ENCODE data around the gene SERPINB12. TPM values are rescaled to one million over a fixed set of nuclear protein-coding genes. Genes with fewer than 3 reads are reported as not detected.

The SERPINB12 gene
- total RNA-seq, 1 experiment from 2014 or later, result not detected

GRCh38 chr18:63588909-63589308, 46.7 kb downstream of the SERPINB12 start:
- no peaks in the 10 kb centered on the region for H3K36me3 Mint-ChIP-seq (ENCODE audit: insufficient read depth in 1 of 3, low read depth in 3 of 3)
- H3K4me1 ChIP-seq (ENCODE audit: insufficient read depth, low read length), result no peaks in the 10 kb centered on the region
- no CpG with 5 or more reads among the region's 5 CpGs for WGBS (ENCODE audit: extremely low coverage, insufficient read length, low lambda C conversion rate)
- no peak overlapping the region for H4K91ac ChIP-seq (ENCODE audit: insufficient read length, low read depth, low read length)
- H3K14ac ChIP-seq (ENCODE audit: insufficient read depth, low read length), result no peak overlapping the region
- no peaks in the 10 kb centered on the region for H4K20me1 ChIP-seq (ENCODE audit: control insufficient read depth, insufficient read depth, insufficient read length)
- no peak overlapping the region for H2BK5ac ChIP-seq (ENCODE audit: insufficient read length, low read length)
- no peak overlapping the region for H2BK12ac ChIP-seq (ENCODE audit: insufficient read length, low read depth, low read length)
- H3K27me3 Mint-ChIP-seq (ENCODE audit: low read depth), result peaks cover 2% of the 10 kb centered on the region
- H3K27ac Mint-ChIP-seq, result no peak overlapping the region
- H2BK15ac ChIP-seq (ENCODE audit: low read depth, low read length), result no peak overlapping the region
- no peak for DNase-seq
- no peak overlapping the region for H3K18ac ChIP-seq (ENCODE audit: insufficient read length, low read depth, low read length)
- H2BK120ac ChIP-seq (ENCODE audit: low read depth, low read length, poor library complexity, severe bottlenecking), result no peak overlapping the region
- H3K79me1 ChIP-seq (ENCODE audit: insufficient read depth, low read depth, low read length, poor library complexity, severe bottlenecking), result no peaks in the 10 kb centered on the region
- H2BK20ac ChIP-seq (ENCODE audit: low read depth, low read length, poor library complexity, severe bottlenecking), result no peak overlapping the region
- H3K4me3 Mint-ChIP-seq, result no peak overlapping the region
- H4K8ac ChIP-seq (replicated peaks; ENCODE audit: insufficient read length, low read depth, low read length), result no peak overlapping the region
- H3K9me3 ChIP-seq (ENCODE audit: control insufficient read depth, low read depth, low read length), result no peaks in the 10 kb centered on the region
- peaks cover 4 to 13% of the 10 kb centered on the region in 2 experiments; a peak in 3 of 4 replicates for H3K4me1 Mint-ChIP-seq
- H3T11ph ChIP-seq (ENCODE audit: low read length), result no peak overlapping the region
- no peak overlapping the region for H4K5ac ChIP-seq (ENCODE audit: insufficient read length, low read depth, low read length)
- H3K23ac ChIP-seq (ENCODE audit: insufficient read length, low read depth, low read length), result no peak overlapping the region
- H3K27me3 ChIP-seq (ENCODE audit: insufficient read depth, low read length), result no peaks in the 10 kb centered on the region
- no peak overlapping the region for H3K9ac ChIP-seq (ENCODE audit: extremely low read depth, insufficient read length, low read length)
- no peaks in the 10 kb centered on the region for H3K23me2 ChIP-seq (ENCODE audit: insufficient read length, low read depth, low read length, poor library complexity, severe bottlenecking)
- no peak overlapping the region for H3K4me2 ChIP-seq (ENCODE audit: insufficient read depth, insufficient read length, low read length)
- no peak overlapping the region for H3K56ac ChIP-seq (ENCODE audit: insufficient read length, low read depth, low read length)
- no peaks in the 10 kb centered on the region for H3K79me2 ChIP-seq (ENCODE audit: insufficient read depth, low read length)
- TF ChIP-seq CTCF (conservative IDR thresholded peaks at IDR 0.05), result no peak
- H3K27ac ChIP-seq (ENCODE audit: insufficient read length, low read depth, low read length), result no peak overlapping the region
- H2AK5ac ChIP-seq (ENCODE audit: insufficient read length, low read length), result no peak overlapping the region
- H3K9me3 Mint-ChIP-seq, result no peaks in the 10 kb centered on the region
- H3K4ac ChIP-seq (ENCODE audit: low read depth, low read length), result no peak overlapping the region
- H2AFZ ChIP-seq (ENCODE audit: low read length), result no peak overlapping the region
